ENCODE results near the gene DAP.

The DAP gene

GRCh38 chr5:10689391-10690081, 71.5 kb downstream of the DAP start:
- DNase-seq: peak; percentile 29 to 50

- no peak for DNase-seq
Observed at GRCh38 chr5:10688651-10689171, 72.3 kb downstream of the DAP start.

GRCh38 chr5:10686890-10687289, 74.1 kb downstream of the DAP start:
- DNase-seq: no peak

- DNase-seq: no peak
Observed at GRCh38 chr5:10685115-10685521, 75.9 kb downstream of the DAP start.

GRCh38 chr5:10684303-10685086, 76.5 kb downstream of the DAP start:
- no peak for DNase-seq

- DNase-seq: no peak
Observed at GRCh38 chr5:10682801-10683525, 78.1 kb downstream of the DAP start.

- DNase-seq: no peak
Observed at GRCh38 chr5:10681731-10682679, 79.0 kb downstream of the DAP start.

GRCh38 chr5:10680876-10681481, 80.1 kb downstream of the DAP start:
- no peak for DNase-seq

GRCh38 chr5:10679336-10679988, 81.6 kb downstream of the DAP start:
- DNase-seq: no peak

GRCh38 chr5:10678244-10678643, 82.8 kb downstream of the DAP start:
- DNase-seq: no peak

- no peak for DNase-seq
Observed at GRCh38 chr5:10677533-10677932, 83.5 kb downstream of the DAP start.

GRCh38 chr5:10676946-10677345, 84.1 kb downstream of the DAP start:
- DNase-seq: no peak

GRCh38 chr5:10676224-10676623, 84.8 kb downstream of the DAP start:
- no peak for DNase-seq

- no peak for DNase-seq
Observed at GRCh38 chr5:10675177-10675700, 85.8 kb downstream of the DAP start.

- no peak for DNase-seq
Observed at GRCh38 chr5:10674582-10674981, 86.5 kb downstream of the DAP start.

- no peak for DNase-seq
Observed at GRCh38 chr5:10674096-10674495, 86.9 kb downstream of the DAP start.

- DNase-seq: no peak
Observed at GRCh38 chr5:10673407-10673806, 87.6 kb downstream of the DAP start.

- no peak for DNase-seq
Observed at GRCh38 chr5:10673017-10673389, 88.0 kb downstream of the DAP start.

GRCh38 chr5:10672146-10673016, 88.7 kb downstream of the DAP start:
- no peak for DNase-seq
